ENCODE results near the gene HHIPL1.

- no peak for TF ChIP-seq EZH2phosphoT487 (IDR thresholded peaks at IDR 0.05; ENCODE audit: borderline replicate concordance, low read length)
- TF ChIP-seq CTCF (IDR thresholded peaks at IDR 0.05; ENCODE audit: low read depth, low read length, poor library complexity, severe bottlenecking) = no peak
Observed at GRCh38 chr14:99626041-99626648, 18.8 kb upstream of the HHIPL1 start.

Measured in DOHH2 (cell line).